ENCODE measurements around the gene FIP1L1.
"Not testable (repeated sequence)": the region's sequence is repeated elsewhere in the genome, so short reads cannot be mapped to it uniquely, and the experiment has no call there.

Gene FIP1L1

GRCh38 chr4:53378171-53378482 is 686 bp downstream of the FIP1L1 start:
- no peak for DNase-seq (ENCODE audit: low spot score)

GRCh38 chr4:53380221-53380620 is 2.8 kb downstream of the FIP1L1 start:
- DNase-seq (ENCODE audit: low spot score): no peak

- DNase-seq (ENCODE audit: low spot score): not testable (repeated sequence)
Observed at GRCh38 chr4:53409479-53409878, 32.0 kb downstream of the FIP1L1 start.

GRCh38 chr4:53419208-53419607 is 41.8 kb downstream of the FIP1L1 start:
- no peak for DNase-seq (ENCODE audit: low spot score)

- peak; percentile 21 for DNase-seq (ENCODE audit: low spot score)
Observed at GRCh38 chr4:53421791-53422190, 44.4 kb downstream of the FIP1L1 start.

- no peak for DNase-seq (ENCODE audit: low spot score)
Observed at GRCh38 chr4:53422367-53422766, 44.9 kb downstream of the FIP1L1 start.

GRCh38 chr4:53424280-53424679 is 46.8 kb downstream of the FIP1L1 start:
- DNase-seq (ENCODE audit: low spot score): no peak

GRCh38 chr4:53427366-53427765 is 49.9 kb downstream of the FIP1L1 start:
- no peak for DNase-seq (ENCODE audit: low spot score)

- no peak for DNase-seq (ENCODE audit: low spot score)
Observed at GRCh38 chr4:53431052-53431451, 53.6 kb downstream of the FIP1L1 start.

GRCh38 chr4:53432528-53433424 is 55.3 kb downstream of the FIP1L1 start:
- DNase-seq (ENCODE audit: low spot score): no peak

- DNase-seq (ENCODE audit: low spot score): no peak
Observed at GRCh38 chr4:53436251-53436650, 58.8 kb downstream of the FIP1L1 start.

- no peak for DNase-seq (ENCODE audit: low spot score)
Observed at GRCh38 chr4:53441564-53441963, 64.1 kb downstream of the FIP1L1 start.

- no peak for DNase-seq (ENCODE audit: low spot score)
Observed at GRCh38 chr4:53444954-53445353, 67.5 kb downstream of the FIP1L1 start.

GRCh38 chr4:53450773-53451172 is 73.3 kb downstream of the FIP1L1 start:
- no peak for DNase-seq (ENCODE audit: low spot score)

GRCh38 chr4:53453385-53453784 is 75.9 kb downstream of the FIP1L1 start:
- no peak for DNase-seq (ENCODE audit: low spot score)

- DNase-seq (ENCODE audit: low spot score): no peak
Observed at GRCh38 chr4:53455766-53456165, 78.3 kb downstream of the FIP1L1 start.

GRCh38 chr4:53456178-53456577 is 78.7 kb downstream of the FIP1L1 start:
- no peak for DNase-seq (ENCODE audit: low spot score)

GRCh38 chr4:53459548-53459947 is 82.1 kb downstream of the FIP1L1 start:
- DNase-seq (ENCODE audit: low spot score): no peak

GRCh38 chr4:53461244-53461643 is 83.8 kb downstream of the FIP1L1 start:
- DNase-seq (ENCODE audit: low spot score): no peak

GRCh38 chr4:53463340-53463739 is 85.9 kb downstream of the FIP1L1 start:
- DNase-seq (ENCODE audit: low spot score): no peak

- DNase-seq (ENCODE audit: low spot score): no peak
Observed at GRCh38 chr4:53465281-53465680, 87.8 kb downstream of the FIP1L1 start.

GRCh38 chr4:53465891-53466290 is 88.5 kb downstream of the FIP1L1 start:
- no peak for DNase-seq (ENCODE audit: low spot score)

- DNase-seq (ENCODE audit: low spot score): not testable (repeated sequence)
Observed at GRCh38 chr4:53466576-53466975, 89.1 kb downstream of the FIP1L1 start.
